Panc1 (cell line): Measurements from ENCODE around the gene SRMS. TPM values are rescaled to one million over a fixed set of nuclear protein-coding genes. Genes with fewer than 3 reads are reported as not detected.

Experiments used
- ATAC-seq: fragments of 200-7000 bp; cut with Tn5 transposase; 2 replicates; pipeline ENCODE4 v1.9.1; 2020; ENCODE audit warnings: mild to moderate bottlenecking, moderate library complexity
- BruUV-seq: library from RNA; stranded (reverse); fragments of 400-500 nt; replicated peaks from 2 replicates; lab custom pipeline; 2021; lab: Mats Ljungman, UMichigan
- CTCF ChIA-PET: fragments of 300-600 bp; sonication (Branson Sonifier 250); formaldehyde crosslinking; loops from one replicate; lab custom pipeline; 2022; ENCODE audit warnings: antibody characterized with exemption; lab: Charles Lee
- POLR2A ChIA-PET: fragments of 300-600 bp; sonication (Branson Sonifier 250); formaldehyde crosslinking; loops from one replicate; lab custom pipeline; 2022; ENCODE audit warnings: antibody characterized with exemption; lab: Charles Lee
- DNase-seq: peaks from one replicate; pipeline ENCODE4 v3.0.0-alpha.2; 2010; ENCODE audit warnings: low read depth, low spot score
- H3K27ac ChIP-seq: 2 replicates; pipeline ENCODE4 v1.5.1; 2011; ENCODE audit warnings: mild to moderate bottlenecking, low read length, inconsistent platforms
- H3K27me3 ChIP-seq: fragments of 200-500 bp; sonication (Bioruptor generic); 2 replicates; pipeline ENCODE4 v1.6.0; 2014; ENCODE audit warnings: low read length, inconsistent platforms; ENCODE audit not compliant: control insufficient read depth, insufficient read depth
- H3K36me3 ChIP-seq: fragments of 200-500 bp; sonication (Bioruptor generic); 2 replicates; pipeline ENCODE4 v1.5.1; 2014; ENCODE audit warnings: inconsistent platforms, mild to moderate bottlenecking, low read length, moderate library complexity; ENCODE audit not compliant: control insufficient read depth, insufficient read depth
- H3K4me1 ChIP-seq: 2 replicates; pipeline ENCODE4 v1.5.1; 2011; ENCODE audit warnings: inconsistent platforms, mild to moderate bottlenecking, low read length, moderate library complexity; ENCODE audit not compliant: control insufficient read depth, insufficient read depth
- H3K4me3 ChIP-seq, 2 experiments: 2 replicates each; pipeline ENCODE4 v1.5.1; 2011 to 2012; ENCODE audit warnings: low read depth in 2 of 2, low read length in 2 of 2, mild to moderate bottlenecking in 2 of 2, inconsistent platforms in 1 of 2, moderate library complexity in 1 of 2
- H3K9me3 ChIP-seq: fragments of 200-500 bp; sonication (Bioruptor generic); 2 replicates; pipeline ENCODE4 v1.5.1; 2014; ENCODE audit warnings: low read depth, mild to moderate bottlenecking, inconsistent platforms, low read length, moderate library complexity; ENCODE audit not compliant: control insufficient read depth, insufficient read depth
- CTCF ChIP-seq: fragments of 450-650 bp; IDR thresholded peaks from 2 replicates; pipeline ENCODE4 v1.5.1; 2017; ENCODE audit warnings: mild to moderate bottlenecking
- POLR2AphosphoS5 ChIP-seq: IDR thresholded peaks from 2 replicates; pipeline ENCODE4 v1.6.1; 2012; ENCODE audit warnings: mild to moderate bottlenecking, low read depth, low read length, moderate library complexity
- REST ChIP-seq, 2 experiments: IDR thresholded peaks; 2 replicates each; pipeline ENCODE4 v1.6.1; 2011 to 2012; ENCODE audit warnings: low read depth in 2 of 2, control low read depth in 1 of 2, low read length in 1 of 2, mild to moderate bottlenecking in 1 of 2, moderate library complexity in 1 of 2; ENCODE audit not compliant: insufficient read depth in 1 of 2
- SIN3A ChIP-seq: IDR thresholded peaks from 2 replicates; pipeline ENCODE4 v1.6.1; 2012; ENCODE audit warnings: low read depth, mild to moderate bottlenecking, low read length, moderate library complexity, borderline replicate concordance; ENCODE audit not compliant: insufficient read depth
- TCF7L2 ChIP-seq: IDR thresholded peaks from 2 replicates; pipeline ENCODE4 v1.6.1; 2011; ENCODE audit warnings: mild to moderate bottlenecking, low read depth, low read length, inconsistent platforms
- in situ Hi-C: cut with HindIII; loops from 2 replicates; pipeline ENCODE4 v1.10.0; 2016; ENCODE audit warnings: low sequenced_read_pairs, low pct_unique_long_range_greater_than_20kb
- intact Hi-C: fragments of 100-400 bp; cut with micrococcal nuclease; formaldehyde crosslinking; loops from one replicate; pipeline ENCODE4 v1.10.0; 2022; ENCODE audit not compliant: unreplicated experiment
- total RNA-seq: library from RNA; stranded (reverse); gene quantifications from one replicate; pipeline ENCODE4 v1.2.1, GENCODE V29; 2021; ENCODE audit not compliant: unreplicated experiment

SRMS gene
- total RNA-seq, 1 experiment from 2014 or later = not detected

GRCh38 chr20:63513207-63513606 lies 34.3 kb downstream of the SRMS start:
- DNase-seq (no peak), ATAC-seq (no peak)
- no peak overlapping the region for H3K4me3 ChIP-seq
- BruUV-seq = no TSS peak
- POLR2A ChIA-PET = no interaction called here
- no peaks in the 10 kb centered on the region for H3K4me1 ChIP-seq
- H3K27me3 ChIP-seq = no peaks in the 10 kb centered on the region
- intact Hi-C loops (no loop called here), in situ Hi-C loops (no loop called here)
- H3K9me3 ChIP-seq = no peaks in the 10 kb centered on the region
- CTCF ChIA-PET = no interaction called here
- H3K27ac ChIP-seq = no peak overlapping the region
- no peaks in the 10 kb centered on the region for H3K36me3 ChIP-seq
- TF ChIP-seq REST (IDR thresholded peaks at IDR 0.05; ENCODE audit: insufficient read depth in 1 of 2, low read depth in 2 of 2, low read length in 1 of 2) (no peak), TCF7L2 (no peak), SIN3A (no peak), CTCF (no peak), POLR2AphosphoS5 (no peak)

- H3K27ac ChIP-seq = no peak overlapping the region
- CTCF ChIA-PET = no interaction called here
These were observed 38.4 kb downstream of the SRMS start for GRCh38 chr20:63509088-63509564.

More at GRCh38 chr20:63509088-63509564, 38.4 kb downstream of the SRMS start:
- POLR2A ChIA-PET = no interaction called here
- no peak overlapping the region for H3K4me3 ChIP-seq
- intact Hi-C loops (no loop called here), in situ Hi-C loops (no loop called here)
- no peaks in the 10 kb centered on the region for H3K36me3 ChIP-seq
- DNase-seq (no peak), ATAC-seq (no peak)
- H3K9me3 ChIP-seq = no peaks in the 10 kb centered on the region
- no peaks in the 10 kb centered on the region for H3K4me1 ChIP-seq
- no TSS peak for BruUV-seq
- no peaks in the 10 kb centered on the region for H3K27me3 ChIP-seq
- no peak for TF ChIP-seq CTCF
- TF ChIP-seq REST (IDR thresholded peaks at IDR 0.05; ENCODE audit: insufficient read depth in 1 of 2, low read depth in 2 of 2, low read length in 1 of 2) = no peak
